SJSA1 (cell line): ENCODE results near the gene CCSER1. TPM values are rescaled to one million over a fixed set of nuclear protein-coding genes. Genes with fewer than 3 reads are reported as not detected.
"Not testable (repeated sequence)": the region's sequence is repeated elsewhere in the genome, so short reads cannot be mapped to it uniquely, and the experiment has no call there.

ENCODE experiments used
- DNase-seq, 2 experiments: peaks; one replicate each; pipeline ENCODE4 v3.0.0-alpha.2; 2015 to 2020; ENCODE audit warnings: low spot score in 2 of 2, low read depth in 1 of 2
- H3K27ac ChIP-seq: fragments of 250-450 bp; sonication (Bioruptor Pico); 2 replicates; pipeline ENCODE4 v1.5.1; 2020; ENCODE audit warnings: mild to moderate bottlenecking, moderate library complexity
- H3K27me3 ChIP-seq: fragments of 250-450 bp; sonication (Bioruptor Pico); replicated peaks from 2 replicates; pipeline ENCODE4 v1.5.1; 2020; ENCODE audit warnings: mild to moderate bottlenecking, moderate library complexity
- H3K36me3 ChIP-seq: fragments of 250-450 bp; sonication (Bioruptor Pico); 2 replicates; pipeline ENCODE4 v1.5.1; 2020; ENCODE audit warnings: mild to moderate bottlenecking
- H3K4me1 ChIP-seq: fragments of 250-450 bp; sonication (Bioruptor Pico); replicated peaks from 2 replicates; pipeline ENCODE4 v1.6.1; 2021; ENCODE audit warnings: mild to moderate bottlenecking
- H3K4me3 ChIP-seq: fragments of 250-450 bp; sonication (Bioruptor Pico); 2 replicates; pipeline ENCODE4 v1.5.1; 2020; ENCODE audit warnings: mild to moderate bottlenecking
- H3K9me3 ChIP-seq: fragments of 250-450 bp; sonication (Bioruptor Pico); replicated peaks from 2 replicates; pipeline ENCODE4 v1.5.1; 2020; ENCODE audit warnings: mild to moderate bottlenecking
- total RNA-seq: library from RNA; depleted of rRNA; stranded (reverse); fragments of >200 nt; shearing (Covaris generic); gene quantifications from 2 replicates; pipeline ENCODE4 v1.2.3, GENCODE V29; 2014

CCSER1 gene
- total RNA-seq, 1 experiment from 2014 or later, result not detected

GRCh38 chr4:91154041-91154440 is 1026.8 kb downstream of the CCSER1 start:
- not testable (repeated sequence) for H3K27me3 ChIP-seq, H3K9me3 ChIP-seq, H3K36me3 ChIP-seq, H3K27ac ChIP-seq, DNase-seq, H3K4me3 ChIP-seq, H3K4me1 ChIP-seq

- not testable (repeated sequence) for H3K27ac ChIP-seq, DNase-seq, H3K4me3 ChIP-seq, H3K9me3 ChIP-seq, H3K4me1 ChIP-seq, H3K36me3 ChIP-seq, H3K27me3 ChIP-seq
Observed at GRCh38 chr4:91167864-91168653, 1040.9 kb downstream of the CCSER1 start.

GRCh38 chr4:91170768-91171167 is 1043.6 kb downstream of the CCSER1 start:
- no peaks in the 10 kb centered on the region for H3K36me3 ChIP-seq
- no peak overlapping the region for H3K4me3 ChIP-seq
- 0 out of 2 replicates have a peak, but pooled peaks cover 2% of the 10 kb centered on the region for H3K9me3 ChIP-seq
- no peak for DNase-seq
- no peak overlapping the region for H3K27ac ChIP-seq
- no peaks in the 10 kb centered on the region for H3K27me3 ChIP-seq
- no peaks in the 10 kb centered on the region for H3K4me1 ChIP-seq

GRCh38 chr4:91171217-91171616 is 1044.0 kb downstream of the CCSER1 start:
- Histone ChIP-seq H3K27me3 (no peaks in the 10 kb centered on the region), H3K27ac (no peak overlapping the region), H3K36me3 (no peaks in the 10 kb centered on the region), H3K9me3 (0 out of 2 replicates have a peak, but pooled peaks cover 2% of the 10 kb centered on the region), H3K4me1 (no peaks in the 10 kb centered on the region), H3K4me3 (no peak overlapping the region)
- no peak for DNase-seq

- not testable (repeated sequence) for DNase-seq, H3K4me1 ChIP-seq, H3K27me3 ChIP-seq, H3K4me3 ChIP-seq, H3K36me3 ChIP-seq, H3K27ac ChIP-seq, H3K9me3 ChIP-seq
Observed at GRCh38 chr4:91185061-91185460, 1057.9 kb downstream of the CCSER1 start.

GRCh38 chr4:91198951-91199350 is 1071.8 kb downstream of the CCSER1 start:
- H3K27me3 ChIP-seq, result no peaks in the 10 kb centered on the region
- no peak overlapping the region for H3K27ac ChIP-seq
- H3K4me1 ChIP-seq, result no peaks in the 10 kb centered on the region
- H3K4me3 ChIP-seq, result no peak overlapping the region
- 0 out of 2 replicates have a peak, but pooled peaks cover 2% of the 10 kb centered on the region for H3K9me3 ChIP-seq
- no peak for DNase-seq
- no peaks in the 10 kb centered on the region for H3K36me3 ChIP-seq

- H3K27ac ChIP-seq, result no peak overlapping the region
- no peaks in the 10 kb centered on the region for H3K36me3 ChIP-seq
- H3K4me1 ChIP-seq, result no peaks in the 10 kb centered on the region
- no peaks in the 10 kb centered on the region for H3K9me3 ChIP-seq
- H3K4me3 ChIP-seq, result no peak overlapping the region
- DNase-seq, result no peak
- H3K27me3 ChIP-seq, result no peaks in the 10 kb centered on the region
Observed at GRCh38 chr4:91207535-91207934, 1080.3 kb downstream of the CCSER1 start.

- Histone ChIP-seq H3K27ac (no peak overlapping the region), H3K4me3 (no peak overlapping the region), H3K36me3 (no peaks in the 10 kb centered on the region), H3K9me3 (no peaks in the 10 kb centered on the region), H3K4me1 (no peaks in the 10 kb centered on the region), H3K27me3 (no peaks in the 10 kb centered on the region)
- DNase-seq, result no peak
Observed at GRCh38 chr4:91212211-91212610, 1085.0 kb downstream of the CCSER1 start.

- H3K27me3 ChIP-seq, H3K4me3 ChIP-seq, H3K36me3 ChIP-seq, H3K9me3 ChIP-seq, H3K27ac ChIP-seq, H3K4me1 ChIP-seq, DNase-seq: not testable (repeated sequence)
Observed at GRCh38 chr4:91217831-91218403, 1090.7 kb downstream of the CCSER1 start.

GRCh38 chr4:91220315-91220714 is 1093.1 kb downstream of the CCSER1 start:
- H3K4me1 ChIP-seq, result no peaks in the 10 kb centered on the region
- H3K4me3 ChIP-seq, result no peak overlapping the region
- no peaks in the 10 kb centered on the region for H3K36me3 ChIP-seq
- H3K27me3 ChIP-seq, result no peaks in the 10 kb centered on the region
- H3K27ac ChIP-seq, result no peak overlapping the region
- DNase-seq, result no peak
- H3K9me3 ChIP-seq, result 0 out of 2 replicates have a peak, but pooled peaks cover 2% of the 10 kb centered on the region

- DNase-seq, result no peak
- H3K4me3 ChIP-seq, result no peak overlapping the region
- H3K4me1 ChIP-seq, result no peaks in the 10 kb centered on the region
- no peaks in the 10 kb centered on the region for H3K27me3 ChIP-seq
- H3K9me3 ChIP-seq, result 0 out of 2 replicates have a peak, but pooled peaks cover 2% of the 10 kb centered on the region
- no peak overlapping the region for H3K27ac ChIP-seq
- no peaks in the 10 kb centered on the region for H3K36me3 ChIP-seq
Observed at GRCh38 chr4:91222014-91222413, 1094.8 kb downstream of the CCSER1 start.

- H3K4me1 ChIP-seq, result no peaks in the 10 kb centered on the region
- DNase-seq, result no peak
- H3K27me3 ChIP-seq, result no peaks in the 10 kb centered on the region
- no peaks in the 10 kb centered on the region for H3K36me3 ChIP-seq
- peaks cover 4% of the 10 kb centered on the region; the same call in 1 of the 2 replicates for H3K9me3 ChIP-seq
- H3K4me3 ChIP-seq, result no peak overlapping the region
- H3K27ac ChIP-seq, result no peak overlapping the region
Observed at GRCh38 chr4:91226867-91227266, 1099.7 kb downstream of the CCSER1 start.

- no peaks in the 10 kb centered on the region for H3K27me3 ChIP-seq
- no peak overlapping the region for H3K4me3 ChIP-seq
- no peak for DNase-seq
- H3K4me1 ChIP-seq, result no peaks in the 10 kb centered on the region
- peaks cover 4% of the 10 kb centered on the region; the same call in 1 of the 2 replicates for H3K9me3 ChIP-seq
- H3K27ac ChIP-seq, result no peak overlapping the region
- no peaks in the 10 kb centered on the region for H3K36me3 ChIP-seq
Observed at GRCh38 chr4:91228659-91229058, 1101.5 kb downstream of the CCSER1 start.

GRCh38 chr4:91233164-91233563 is 1106.0 kb downstream of the CCSER1 start:
- H3K4me1 ChIP-seq, result no peaks in the 10 kb centered on the region
- no peaks in the 10 kb centered on the region for H3K36me3 ChIP-seq
- H3K27me3 ChIP-seq, result no peaks in the 10 kb centered on the region
- DNase-seq, result no peak
- H3K9me3 ChIP-seq, result peaks cover 6% of the 10 kb centered on the region; the same call in 1 of the 2 replicates
- H3K27ac ChIP-seq, result no peak overlapping the region
- no peak overlapping the region for H3K4me3 ChIP-seq
